ENCODE data around the gene ARID1B.
A peak's percentile ranks its signal among the peaks of the same experiment; 100 is the strongest.

The ARID1B gene

DNA sequence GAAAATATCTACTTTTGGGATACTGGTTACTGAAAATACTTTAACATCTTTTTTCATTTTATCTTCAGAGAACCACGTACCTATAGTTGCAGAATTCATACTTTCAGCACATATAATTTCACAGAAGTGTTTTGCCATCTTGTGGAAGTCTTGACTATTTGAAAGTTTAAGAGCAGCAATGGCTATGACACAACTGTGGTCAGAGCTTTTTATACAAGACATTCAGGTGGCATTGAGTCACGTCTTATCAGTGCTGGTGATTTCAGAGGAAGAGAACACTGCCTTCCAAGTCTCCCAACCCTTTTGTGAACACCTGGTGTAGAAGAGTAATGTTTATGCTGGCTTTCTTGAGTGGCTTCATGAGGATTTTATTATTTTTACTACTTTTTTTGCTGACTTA lies 171.6 kb downstream of the ARID1B start (continued):
- TF ChIP-seq, protein P1, sequence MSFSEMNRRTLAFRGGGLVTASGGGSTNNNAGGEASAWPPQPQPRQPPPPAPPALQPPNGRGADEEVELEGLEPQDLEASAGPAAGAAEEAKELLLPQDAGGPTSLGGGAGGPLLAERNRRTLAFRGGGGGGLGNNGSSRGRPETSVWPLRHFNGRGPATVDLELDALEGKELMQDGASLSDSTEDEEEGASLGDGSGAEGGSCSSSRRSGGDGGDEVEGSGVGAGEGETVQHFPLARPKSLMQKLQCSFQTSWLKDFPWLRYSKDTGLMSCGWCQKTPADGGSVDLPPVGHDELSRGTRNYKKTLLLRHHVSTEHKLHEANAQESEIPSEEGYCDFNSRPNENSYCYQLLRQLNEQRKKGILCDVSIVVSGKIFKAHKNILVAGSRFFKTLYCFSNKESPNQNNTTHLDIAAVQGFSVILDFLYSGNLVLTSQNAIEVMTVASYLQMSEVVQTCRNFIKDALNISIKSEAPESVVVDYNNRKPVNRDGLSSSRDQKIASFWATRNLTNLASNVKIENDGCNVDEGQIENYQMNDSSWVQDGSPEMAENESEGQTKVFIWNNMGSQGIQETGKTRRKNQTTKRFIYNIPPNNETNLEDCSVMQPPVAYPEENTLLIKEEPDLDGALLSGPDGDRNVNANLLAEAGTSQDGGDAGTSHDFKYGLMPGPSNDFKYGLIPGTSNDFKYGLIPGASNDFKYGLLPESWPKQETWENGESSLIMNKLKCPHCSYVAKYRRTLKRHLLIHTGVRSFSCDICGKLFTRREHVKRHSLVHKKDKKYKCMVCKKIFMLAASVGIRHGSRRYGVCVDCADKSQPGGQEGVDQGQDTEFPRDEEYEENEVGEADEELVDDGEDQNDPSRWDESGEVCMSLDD (tag by site-specific recombination; IDR thresholded peaks at IDR 0.05) = no peak
- TF ChIP-seq PATZ1 (tag by site-specific recombination; IDR thresholded peaks at IDR 0.05) (no peak), HOXA7 (CRISPR knock-in tag; IDR thresholded peaks at IDR 0.05; ENCODE audit: borderline replicate concordance) (no peak), ZNF10 (tag by site-specific recombination; IDR thresholded peaks at IDR 0.05) (no peak), ZNF776 (tag by site-specific recombination; IDR thresholded peaks at IDR 0.05; ENCODE audit: borderline replicate concordance) (no peak), MYNN (tag by site-specific recombination; IDR thresholded peaks at IDR 0.05; ENCODE audit: borderline replicate concordance) (0 out of 2 replicates have a peak, but pooled peaks have one; percentile 24), ZXDB (tag by site-specific recombination; IDR thresholded peaks at IDR 0.05) (peak; percentile 11; the same call in 1 of the 2 replicates), PRDM10 (tag by site-specific recombination; IDR thresholded peaks at IDR 0.05) (0 out of 2 replicates have a peak, but pooled peaks have one; percentile 5), ZNF157 (tag by site-specific recombination; IDR thresholded peaks at IDR 0.05) (no peak), ZNF18 (tag by site-specific recombination; IDR thresholded peaks at IDR 0.05) (no peak)
- TF ChIP-seq, protein P2, sequence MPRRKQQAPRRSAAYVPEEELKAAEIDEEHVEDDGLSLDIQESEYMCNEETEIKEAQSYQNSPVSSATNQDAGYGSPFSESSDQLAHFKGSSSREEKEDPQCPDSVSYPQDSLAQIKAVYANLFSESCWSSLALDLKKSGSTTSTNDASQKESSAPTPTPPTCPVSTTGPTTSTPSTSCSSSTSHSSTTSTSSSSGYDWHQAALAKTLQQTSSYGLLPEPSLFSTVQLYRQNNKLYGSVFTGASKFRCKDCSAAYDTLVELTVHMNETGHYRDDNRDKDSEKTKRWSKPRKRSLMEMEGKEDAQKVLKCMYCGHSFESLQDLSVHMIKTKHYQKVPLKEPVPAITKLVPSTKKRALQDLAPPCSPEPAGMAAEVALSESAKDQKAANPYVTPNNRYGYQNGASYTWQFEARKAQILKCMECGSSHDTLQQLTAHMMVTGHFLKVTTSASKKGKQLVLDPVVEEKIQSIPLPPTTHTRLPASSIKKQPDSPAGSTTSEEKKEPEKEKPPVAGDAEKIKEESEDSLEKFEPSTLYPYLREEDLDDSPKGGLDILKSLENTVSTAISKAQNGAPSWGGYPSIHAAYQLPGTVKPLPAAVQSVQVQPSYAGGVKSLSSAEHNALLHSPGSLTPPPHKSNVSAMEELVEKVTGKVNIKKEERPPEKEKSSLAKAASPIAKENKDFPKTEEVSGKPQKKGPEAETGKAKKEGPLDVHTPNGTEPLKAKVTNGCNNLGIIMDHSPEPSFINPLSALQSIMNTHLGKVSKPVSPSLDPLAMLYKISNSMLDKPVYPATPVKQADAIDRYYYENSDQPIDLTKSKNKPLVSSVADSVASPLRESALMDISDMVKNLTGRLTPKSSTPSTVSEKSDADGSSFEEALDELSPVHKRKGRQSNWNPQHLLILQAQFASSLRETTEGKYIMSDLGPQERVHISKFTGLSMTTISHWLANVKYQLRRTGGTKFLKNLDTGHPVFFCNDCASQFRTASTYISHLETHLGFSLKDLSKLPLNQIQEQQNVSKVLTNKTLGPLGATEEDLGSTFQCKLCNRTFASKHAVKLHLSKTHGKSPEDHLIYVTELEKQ (tag by site-specific recombination; IDR thresholded peaks at IDR 0.05; ENCODE audit: borderline replicate concordance) = no peak

DNA sequence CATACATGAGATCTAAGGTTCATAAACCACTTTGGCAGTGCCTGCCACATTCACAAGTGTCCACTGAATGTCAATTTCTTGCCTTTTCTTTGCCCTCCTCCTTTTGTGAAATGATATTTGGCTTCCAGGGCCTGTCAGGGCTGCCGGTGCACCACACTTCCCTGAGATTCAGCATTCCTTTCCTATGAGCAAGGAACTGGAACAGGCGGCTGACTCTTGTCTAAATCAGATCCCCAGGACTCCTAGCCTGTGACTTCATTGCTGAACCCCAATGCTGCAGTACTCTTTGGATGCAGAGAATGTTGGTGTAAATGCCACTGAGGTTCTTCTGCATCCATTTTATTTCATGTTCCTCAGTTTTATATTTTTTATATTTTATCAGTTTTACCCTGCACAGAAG lies 172.2 kb downstream of the ARID1B start:
- peaks cover 19% of the 10 kb centered on the region for H3K4me1 ChIP-seq (ENCODE audit: control insufficient read depth, insufficient read depth, low read length)
- ChIA-PET POLR2A (no interaction called here), CTCF (interaction anchor here (0.5 to 1.4 kb wide), 5 partner anchors 14 to 1616 kb away, joined by 3 to 5 read pairs (median 3); no protein-coding TSS in a partner anchor)
- no peak overlapping the region for H3K4me3 ChIP-seq (ENCODE audit: low read depth, low read length)
- H3K27ac ChIP-seq (ENCODE audit: extremely low read depth, low read depth, low read length) = no peak overlapping the region
- no peaks in the 10 kb centered on the region for H3K36me3 ChIP-seq (ENCODE audit: control insufficient read depth in 2 of 2, insufficient read depth in 1 of 2, low read length in 2 of 2)
- no peaks in the 10 kb centered on the region for H3K9me3 ChIP-seq (ENCODE audit: control insufficient read depth, insufficient read depth, low read depth, low read length)
- TF ChIP-seq ZNF660 (tag by site-specific recombination; IDR thresholded peaks at IDR 0.05) = 0 out of 2 replicates have a peak, but pooled peaks have one; percentile 19
- no peak for TF ChIP-seq ZNF670 (tag by site-specific recombination; IDR thresholded peaks at IDR 0.05; ENCODE audit: low read depth)
- no peak for TF ChIP-seq HOXA7 (CRISPR knock-in tag; IDR thresholded peaks at IDR 0.05; ENCODE audit: borderline replicate concordance)
- TF ChIP-seq MZF1 (tag by site-specific recombination; IDR thresholded peaks at IDR 0.05; ENCODE audit: borderline replicate concordance) = no peak
- no peak for TF ChIP-seq RBAK (tag by site-specific recombination; IDR thresholded peaks at IDR 0.05)
- no peak for TF ChIP-seq FEZF1 (tag by site-specific recombination; IDR thresholded peaks at IDR 0.05)
- no peak for TF ChIP-seq ZNF394 (tag by site-specific recombination; IDR thresholded peaks at IDR 0.05; ENCODE audit: borderline replicate concordance)
- TF ChIP-seq, protein P1 (tag by site-specific recombination; IDR thresholded peaks at IDR 0.05) = no peak

Measured in HEK293 (cell line).